ENCODE data around the gene TCF7L1. TPM values are rescaled to one million over a fixed set of nuclear protein-coding genes. Genes with fewer than 3 reads are reported as not detected.

TCF7L1 gene
- total and polyA plus RNA-seq, 2 of the 13 experiments (the other 11 are each of a cell fraction or from before 2014, with no cell fraction given) = 0.04 to 0.15 TPM

- TF ChIP-seq ZBTB26 (CRISPR knock-in tag; IDR thresholded peaks at IDR 0.05; ENCODE audit: borderline replicate concordance) (no peak), RBFOX2 (IDR thresholded peaks at IDR 0.05; ENCODE audit: low read depth, low read length) (no peak), CHCHD3 (CRISPR knock-in tag; IDR thresholded peaks at IDR 0.05) (no peak)
Observed at GRCh38 chr2:85259101-85259590, 126.0 kb downstream of the TCF7L1 start (continued).

GRCh38 chr2:85259879-85260278 is 126.7 kb downstream of the TCF7L1 start:
- DNase-seq (ENCODE audit: low spot score) = no peak
- no peak for FAIRE-seq
- H3K4me2 ChIP-seq (ENCODE audit: low read depth, low read length) = no peak overlapping the region
- TF ChIP-seq MXD3 (CRISPR knock-in tag; IDR thresholded peaks at IDR 0.05) = no peak
- TF ChIP-seq ZNF646 (CRISPR knock-in tag; IDR thresholded peaks at IDR 0.05) = no peak
- no peak for TF ChIP-seq MAFF (IDR thresholded peaks at IDR 0.05; ENCODE audit: low read depth, low read length)
- no peak for TF ChIP-seq FOSL2 (CRISPR knock-in tag; IDR thresholded peaks at IDR 0.05)
- H3K4me1 ChIP-seq (ENCODE audit: insufficient read depth, low read length) = peaks cover 27% of the 10 kb centered on the region
- 46% methylated on average over 4 of the region's 4 CpGs for whole genome bisulfite sequencing (ENCODE audit: low lambda C conversion rate)
- H3K79me2 ChIP-seq (ENCODE audit: insufficient read depth, low read length) = no peaks in the 10 kb centered on the region
- no peak overlapping the region for H3K4me3 ChIP-seq (replicated peaks in 1 of 3; ENCODE audit: insufficient read depth in 1 of 3, low read depth in 2 of 3, low read length in 3 of 3)
- BruUV-seq (replicated peaks) = no TSS peak
- no peaks in the 10 kb centered on the region for H4K20me1 ChIP-seq (ENCODE audit: insufficient read depth, low read length)
- POLR2A ChIA-PET = no interaction called here
- in situ Hi-C loops (cut with HindIII; ENCODE audit: extremely low pct_ligation_motif_present, low pct_unique_long_range_greater_than_20kb) = no loop called here
- H3K27me3 ChIP-seq (ENCODE audit: control insufficient read depth in 1 of 2, insufficient read depth in 2 of 2, low read length in 2 of 2) = peaks cover 4 to 70% of the 10 kb centered on the region in 2 experiments; a peak in 3 of 5 replicates
- intact Hi-C loops (cut with micrococcal nuclease; ENCODE audit: unreplicated experiment) = no loop called here
- no peak for ATAC-seq
- no peak overlapping the region for H3K9ac ChIP-seq (ENCODE audit: insufficient read depth, low read depth, low read length)
- H2AFZ ChIP-seq (ENCODE audit: low read length) = no peak overlapping the region
- CTCF ChIA-PET (ENCODE audit: low intra/inter-chr PET ratio, low total read pairs) = no interaction called here
- no peaks in the 10 kb centered on the region for H3K36me3 ChIP-seq (replicated peaks in 1 of 2; ENCODE audit: control insufficient read depth in 1 of 2, insufficient read depth in 2 of 2, low read length in 2 of 2)
- no peaks in the 10 kb centered on the region for H3K9me3 ChIP-seq (ENCODE audit: low read length)
- H3K27ac ChIP-seq (ENCODE audit: extremely low read length, insufficient read depth, low read length) = no peak overlapping the region

All from HepG2 (cell line).